Upper lobe of left lung (tissue), 4 donors: ENCODE measurements around the gene ADGRV1.

Experiments
- CTCF ChIP-seq, 6 experiments: fragments of 450-650 bp in 4 of 6; fragments of 200-600 bp in 2 of 6; sonication (generic) in 2 of 6; IDR thresholded peaks; one replicate each; pipeline ENCODE4 v1.5.1; 2016 to 2019; ENCODE audit warnings: antibody characterized with exemption in 6 of 6
- EP300 ChIP-seq, 4 donors: sonication (generic); formaldehyde crosslinking; IDR thresholded peaks; one replicate each; pipeline ENCODE4 v1.5.1; 2017; ENCODE audit warnings: antibody characterized with exemption in 4 of 4, control low read depth in 2 of 4
- POLR2A ChIP-seq, 4 donors: fragments of 450-650 bp; IDR thresholded peaks; one replicate each; pipeline ENCODE4 v1.5.1; 2016 to 2017; ENCODE audit warnings: antibody characterized with exemption in 4 of 4, mild to moderate bottlenecking in 2 of 4

- TF ChIP-seq CTCF (IDR thresholded peaks at IDR 0.05) (no peak), POLR2A (IDR thresholded peaks at IDR 0.05) (no peak), EP300 (IDR thresholded peaks at IDR 0.05) (no peak)
These were observed 545.5 kb downstream of the ADGRV1 start for GRCh38 chr5:91104062-91104448.
